ENCODE data around the gene TPD52L3.

Gene TPD52L3

GRCh38 chr9:6328103-6328502 lies at the start of gene TPD52L3:
TPD52L3 (plus strand) TSS chr9:6328375; CDS start chr9:6328596, 221 bp downstream.
- DNase-seq: no peak

- DNase-seq: no peak
These were observed 26.3 kb upstream of the TPD52L3 start for GRCh38 chr9:6301858-6302257.

- DNase-seq: no peak
These were observed 25.8 kb upstream of the TPD52L3 start for GRCh38 chr9:6302417-6302816.

- DNase-seq: no peak
These were observed 23.9 kb upstream of the TPD52L3 start for GRCh38 chr9:6304232-6304631.

- DNase-seq: peak; percentile 38
These were observed 22.1 kb upstream of the TPD52L3 start for GRCh38 chr9:6305954-6306563.

- DNase-seq: no peak
These were observed 20.6 kb upstream of the TPD52L3 start for GRCh38 chr9:6307551-6308096.

GRCh38 chr9:6330958-6331634 lies 2.9 kb downstream of the TPD52L3 start:
- DNase-seq: no peak

- DNase-seq: no peak
These were observed 6.1 kb downstream of the TPD52L3 start for GRCh38 chr9:6334305-6334704.

- no peak for DNase-seq
These were observed 20.6 kb downstream of the TPD52L3 start for GRCh38 chr9:6348766-6349165.

GRCh38 chr9:6351737-6352136 lies 23.6 kb downstream of the TPD52L3 start:
- DNase-seq: no peak

GRCh38 chr9:6354072-6354686 lies 26.0 kb downstream of the TPD52L3 start:
- peak; percentile 16 for DNase-seq

- no peak for DNase-seq
These were observed 27.6 kb downstream of the TPD52L3 start for GRCh38 chr9:6355728-6356127.

- no peak for DNase-seq
These were observed 28.3 kb downstream of the TPD52L3 start for GRCh38 chr9:6356441-6356840.

- no peak for DNase-seq
These were observed 28.7 kb downstream of the TPD52L3 start for GRCh38 chr9:6356904-6357303.

GRCh38 chr9:6367128-6367890 lies 39.1 kb downstream of the TPD52L3 start:
- DNase-seq: no peak

- DNase-seq: no peak
These were observed 40.7 kb downstream of the TPD52L3 start for GRCh38 chr9:6368831-6369230.
